Cardiac muscle cell (in vitro differentiated cells and primary cell): ENCODE measurements around the gene MAVS. TPM values are rescaled to one million over a fixed set of nuclear protein-coding genes. Genes with fewer than 3 reads are reported as not detected.
"Not testable (repeated sequence)": the region's sequence is repeated elsewhere in the genome, so short reads cannot be mapped to it uniquely, and the experiment has no call there.

Source experiments
- DNase-seq, 2 donors: peaks; one replicate each; pipeline versions ENCODE4 v3.0.0 to v3.0.0-alpha.2; 2010 to 2017; ENCODE audit warnings: low read depth in 1 of 2, low spot score in 1 of 2
- H3K27ac ChIP-seq: fragments of 200-600 bp; sonication (generic); 2 replicates; pipeline ENCODE4 v1.5.1; 2016
- H3K27me3 ChIP-seq: fragments of 200-600 bp; sonication (generic); 2 replicates; pipeline ENCODE4 v1.6.0; 2016; ENCODE audit warnings: control low read depth
- H3K36me3 ChIP-seq: fragments of 200-600 bp; sonication (generic); 2 replicates; pipeline ENCODE4 v1.5.1; 2016; ENCODE audit warnings: control low read depth
- H3K4me1 ChIP-seq: fragments of 200-600 bp; sonication (generic); 2 replicates; pipeline ENCODE4 v1.8.1; 2017; ENCODE audit warnings: low read depth, mild to moderate bottlenecking, mixed run types
- H3K4me3 ChIP-seq: fragments of 200-600 bp; sonication (generic); 2 replicates; pipeline ENCODE4 v1.5.1; 2016; ENCODE audit warnings: mild to moderate bottlenecking
- H3K9me3 ChIP-seq: fragments of 200-600 bp; sonication (generic); 2 replicates; pipeline ENCODE4 v1.5.1; 2017; ENCODE audit warnings: low read depth, mild to moderate bottlenecking, control low read depth
- polyA plus RNA-seq: library from polyadenylated mRNA; unstranded; fragments of >200 nt; fragmentation: Nextera tagmentation; extraction: Ambion mirVana; gene quantifications from 2 replicates; pipeline ENCODE4 v1.2.1, GENCODE V29; 2016
- total RNA-seq: library from RNA; depleted of rRNA; stranded (reverse); fragments of >200 nt; gene quantifications from 2 replicates; pipeline ENCODE4 v1.2.3, GENCODE V29; 2016
- TF ChIP-seq, protein P1 (sequence below): IDR thresholded peaks from 2 replicates; pipeline ENCODE4 v1.5.1; 2012; ENCODE audit warnings: low read depth, mild to moderate bottlenecking, low read length

Gene MAVS
- total and polyA plus RNA-seq, 2 experiments from 2014 or later = 15.0 to 40.9 TPM

DNA sequence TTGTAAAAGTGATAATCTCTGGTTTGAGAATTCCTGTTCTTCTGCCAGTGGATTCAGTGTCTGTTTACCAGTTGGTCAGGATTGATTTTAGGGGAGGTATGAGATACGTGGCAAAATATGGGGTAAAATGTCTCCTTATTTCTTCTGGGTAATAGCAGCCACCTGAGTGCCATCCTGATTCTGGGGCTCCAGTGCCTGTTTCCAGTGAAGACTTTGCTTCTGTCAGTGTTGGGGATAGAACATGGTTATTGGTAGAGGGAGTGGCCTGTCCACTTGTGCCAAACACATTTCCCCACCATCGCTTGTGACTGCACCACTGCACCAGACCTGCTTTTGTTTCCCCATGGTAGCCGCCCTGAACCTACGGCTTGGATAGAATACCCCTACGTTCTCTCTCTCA, 58.2 kb downstream of the MAVS start:
- Histone ChIP-seq H3K9me3 (no peaks in the 10 kb centered on the region), H3K4me1 (no peaks in the 10 kb centered on the region), H3K27ac (peak overlapping the region; percentile 28), H3K36me3 (peaks cover 18% of the 10 kb centered on the region), H3K4me3 (no peak overlapping the region), H3K27me3 (no peaks in the 10 kb centered on the region)
- TF ChIP-seq, protein P1, sequence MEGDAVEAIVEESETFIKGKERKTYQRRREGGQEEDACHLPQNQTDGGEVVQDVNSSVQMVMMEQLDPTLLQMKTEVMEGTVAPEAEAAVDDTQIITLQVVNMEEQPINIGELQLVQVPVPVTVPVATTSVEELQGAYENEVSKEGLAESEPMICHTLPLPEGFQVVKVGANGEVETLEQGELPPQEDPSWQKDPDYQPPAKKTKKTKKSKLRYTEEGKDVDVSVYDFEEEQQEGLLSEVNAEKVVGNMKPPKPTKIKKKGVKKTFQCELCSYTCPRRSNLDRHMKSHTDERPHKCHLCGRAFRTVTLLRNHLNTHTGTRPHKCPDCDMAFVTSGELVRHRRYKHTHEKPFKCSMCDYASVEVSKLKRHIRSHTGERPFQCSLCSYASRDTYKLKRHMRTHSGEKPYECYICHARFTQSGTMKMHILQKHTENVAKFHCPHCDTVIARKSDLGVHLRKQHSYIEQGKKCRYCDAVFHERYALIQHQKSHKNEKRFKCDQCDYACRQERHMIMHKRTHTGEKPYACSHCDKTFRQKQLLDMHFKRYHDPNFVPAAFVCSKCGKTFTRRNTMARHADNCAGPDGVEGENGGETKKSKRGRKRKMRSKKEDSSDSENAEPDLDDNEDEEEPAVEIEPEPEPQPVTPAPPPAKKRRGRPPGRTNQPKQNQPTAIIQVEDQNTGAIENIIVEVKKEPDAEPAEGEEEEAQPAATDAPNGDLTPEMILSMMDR = no peak
- no peak for DNase-seq

DNA sequence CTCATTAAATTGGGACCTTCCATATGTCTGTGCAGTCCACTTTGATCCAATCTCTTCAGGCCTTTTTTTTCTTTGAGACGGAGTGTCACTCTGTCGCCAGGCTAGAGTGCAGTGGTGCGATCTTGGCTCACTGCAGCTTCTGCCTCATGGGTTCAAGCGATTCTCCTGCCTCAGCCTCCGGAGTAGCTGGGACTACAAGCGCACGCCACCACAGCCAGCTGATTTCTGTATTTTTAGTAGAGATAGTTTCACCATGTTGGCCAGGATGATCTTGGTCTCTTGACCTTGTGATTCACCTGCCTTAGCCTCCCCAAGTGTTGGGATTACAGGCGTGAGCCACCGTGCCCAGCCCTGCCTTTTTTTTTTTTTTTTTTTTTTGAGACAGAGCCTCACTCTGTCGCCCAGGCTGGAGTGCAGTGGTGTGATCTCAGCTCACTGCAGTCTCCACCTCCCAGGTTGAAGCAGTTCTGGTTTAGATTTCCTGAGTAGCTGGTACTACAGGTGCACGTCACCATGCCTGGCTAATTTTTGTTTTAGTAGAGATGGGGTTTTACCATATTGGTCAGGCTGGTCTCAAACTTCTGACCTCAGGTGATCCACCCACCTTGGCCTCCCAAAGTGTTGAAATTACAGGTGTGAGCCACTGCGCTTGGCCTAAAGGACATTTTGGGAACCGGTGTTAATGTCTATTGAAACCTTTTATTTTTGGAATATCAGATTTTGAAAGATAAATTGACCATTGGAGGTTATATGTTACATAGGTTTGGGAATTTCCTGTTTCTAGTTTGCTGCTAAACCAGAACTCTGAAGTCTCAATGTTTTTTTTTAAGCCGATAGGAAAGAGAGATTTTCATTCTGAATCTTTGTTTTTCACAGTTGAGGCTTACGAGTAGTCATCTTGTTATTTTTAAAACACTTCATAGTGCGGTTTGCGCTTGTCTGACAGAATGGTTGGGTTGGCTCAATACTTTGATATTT, 60.4 kb downstream of the MAVS start:
- H3K36me3 ChIP-seq = peaks cover 30% of the 10 kb centered on the region
- H3K4me1 ChIP-seq, H3K9me3 ChIP-seq, H3K27ac ChIP-seq, H3K4me3 ChIP-seq, DNase-seq, H3K27me3 ChIP-seq: not testable (repeated sequence)

DNA sequence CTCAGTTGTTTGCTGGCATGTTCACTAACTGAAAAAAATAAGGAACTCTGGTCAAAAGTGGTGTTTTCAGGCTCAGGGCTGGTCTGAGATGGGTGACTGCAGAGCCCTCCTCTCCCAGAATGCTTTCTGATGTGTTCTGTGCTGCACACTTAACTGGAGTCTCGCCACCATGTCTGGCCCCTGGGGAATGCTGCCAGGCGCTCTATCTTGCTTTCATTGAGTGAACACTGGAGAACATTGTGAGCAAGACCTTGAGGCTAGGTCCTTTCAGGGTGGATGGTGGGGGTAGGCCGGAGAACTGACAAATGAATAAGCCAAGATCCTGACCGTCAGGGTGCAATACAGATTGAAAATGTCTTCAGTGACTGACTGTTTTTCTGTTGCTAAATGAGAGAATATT, 62.0 kb downstream of the MAVS start:
- TF ChIP-seq, protein P1 = no peak
- Histone ChIP-seq H3K27ac (no peak overlapping the region), H3K4me3 (no peak overlapping the region), H3K36me3 (peaks cover 36% of the 10 kb centered on the region), H3K27me3 (no peaks in the 10 kb centered on the region), H3K4me1 (peaks cover 7% of the 10 kb centered on the region), H3K9me3 (no peaks in the 10 kb centered on the region)
- no peak for DNase-seq

DNA sequence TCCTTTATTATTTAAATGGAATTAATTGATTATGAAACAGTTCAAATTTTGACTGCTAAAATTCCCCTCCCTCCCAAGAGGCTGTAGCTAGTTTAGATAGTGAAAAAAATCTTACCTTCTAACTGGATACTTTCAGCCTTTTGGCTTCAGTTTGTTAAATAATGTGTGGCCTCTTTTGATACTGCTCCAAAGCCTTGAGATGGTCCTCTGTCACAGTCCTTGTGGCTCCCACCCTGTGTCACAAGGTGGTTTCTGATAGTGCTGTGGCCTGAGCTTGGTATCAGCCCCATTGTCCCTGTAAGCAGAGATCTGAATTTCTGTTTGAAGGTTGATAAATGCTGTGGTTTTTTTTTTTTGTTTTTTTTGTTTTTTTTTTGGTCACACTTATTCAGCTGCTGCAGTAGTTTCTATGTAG, 63.3 kb downstream of the MAVS start:
- Histone ChIP-seq H3K4me3 (no peak overlapping the region), H3K36me3 (peaks cover 41% of the 10 kb centered on the region), H3K9me3 (no peaks in the 10 kb centered on the region), H3K4me1 (peaks cover 7% of the 10 kb centered on the region), H3K27me3 (no peaks in the 10 kb centered on the region), H3K27ac (peak overlapping the region; percentile 54)
- DNase-seq = no peak
- TF ChIP-seq, protein P1 = no peak

DNA sequence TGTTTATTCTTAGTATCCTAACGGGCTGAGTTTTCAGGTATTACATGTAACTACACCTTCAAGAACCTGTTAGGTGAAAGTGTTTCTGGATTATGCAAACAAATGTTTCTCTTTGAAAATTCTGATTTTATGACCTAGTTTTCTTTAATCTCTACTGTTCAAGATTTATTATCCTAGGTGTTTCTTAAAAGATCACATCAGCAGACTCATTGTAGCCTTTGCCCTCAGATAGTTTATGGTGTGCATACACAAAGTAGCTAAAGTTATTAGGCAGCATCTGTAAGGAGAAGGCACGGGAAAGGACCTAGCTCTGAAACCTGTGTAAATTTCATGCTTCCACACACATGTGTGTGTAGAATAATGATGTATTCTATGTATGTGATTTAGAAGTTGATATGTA, 64.2 kb downstream of the MAVS start:
- Histone ChIP-seq H3K27ac (no peak overlapping the region), H3K4me1 (peaks cover 7% of the 10 kb centered on the region), H3K9me3 (no peaks in the 10 kb centered on the region), H3K4me3 (no peak overlapping the region), H3K36me3 (peaks cover 41% of the 10 kb centered on the region), H3K27me3 (no peaks in the 10 kb centered on the region)
- no peak for DNase-seq
- TF ChIP-seq, protein P1 = no peak

DNA sequence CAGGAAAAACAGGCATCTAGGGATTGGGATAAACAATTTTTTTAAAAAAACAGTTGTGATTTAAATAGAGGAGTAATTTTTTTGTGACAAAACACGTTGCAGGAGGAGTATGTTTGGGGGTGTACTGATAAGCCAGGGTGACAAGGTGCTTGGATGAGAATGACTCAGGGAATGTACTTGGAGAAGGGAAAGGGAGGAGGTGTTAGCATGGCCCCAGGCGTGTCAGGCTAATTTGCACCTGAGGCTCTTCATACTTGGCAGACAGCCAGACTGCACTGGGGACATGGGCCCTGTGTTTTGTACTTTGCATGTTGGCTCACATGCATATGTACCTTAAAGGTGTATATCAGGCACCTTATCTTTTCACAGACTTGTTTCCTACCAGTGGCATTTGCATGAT, 65.3 kb downstream of the MAVS start:
- peak overlapping the region; percentile 19 for H3K27ac ChIP-seq
- TF ChIP-seq, protein P1 = no peak
- no peak for DNase-seq
- H3K27me3 ChIP-seq = no peaks in the 10 kb centered on the region
- peaks cover 41% of the 10 kb centered on the region for H3K36me3 ChIP-seq
- H3K4me1 ChIP-seq = peaks cover 7% of the 10 kb centered on the region
- H3K4me3 ChIP-seq = no peak overlapping the region
- H3K9me3 ChIP-seq = no peaks in the 10 kb centered on the region
